ENCODE data around the gene MLX. TPM values are rescaled to one million over a fixed set of nuclear protein-coding genes. Genes with fewer than 3 reads are reported as not detected.

The MLX gene
- total RNA-seq (10 to 100 TPM; 45.2 to 67.9 (median 55.2) TPM), polyA plus RNA-seq (100 to 1,000 TPM in 1 of 3 donors, 10 to 100 TPM in 2; 71.0 to 108 (median 89.2) TPM)
- long read RNA-seq, donor 1, transcript MLX-202 (7 exons, 2,334 nt) = minor isoform, 7 of 45 reads
- long read RNA-seq, donor 1, transcript MLX-203 (8 exons, 2,428 nt) = major isoform, 32 of 45 reads
- long read RNA-seq, donor 1, partial matches to known transcripts = 1 of 45 reads
- long read RNA-seq, donor 1, other reads (novel, unspliced or antisense) = 4 of 45 reads
- long read RNA-seq, donor 2, transcript MLX-203 (8 exons, 2,428 nt) = major isoform, 73 of 124 reads
- long read RNA-seq, donor 2, transcript MLX-202 (7 exons, 2,334 nt) = minor isoform, 31 of 124 reads
- long read RNA-seq, donor 2, partial matches to known transcripts = 3 of 124 reads
- long read RNA-seq, donor 2, other reads (novel, unspliced or antisense) = 13 of 124 reads

GRCh38 chr17:42566883-42567573, at the start of gene MLX:
Gene MLX (plus strand): TSS chr17:42567100. CDS start chr17:42567125, 25 bp downstream.
- Histone ChIP-seq H3K9me3 (no peaks in the 10 kb centered on the region), H3K4me1 (peaks cover 22% of the 10 kb centered on the region), H3K36me3 (ENCODE audit: insufficient read depth in 1 of 2, low read depth in 1 of 2) (peaks cover 2 to 59% of the 10 kb centered on the region in 2 donors), H3K27ac (peak within 1 kb of the TSS; percentile 96), H3K27me3 (ENCODE audit: insufficient read depth in 3 of 3, low read length in 2 of 3) (no peaks in the 10 kb centered on the region), H3K4me3 (peak within 1 kb of the TSS; percentile 83)
- 0 to 1% (median 0%) methylated on average over 47 to 72 of the region's 72 CpGs for WGBS, 3 donors
- peak; percentile 96 to 98 for DNase-seq
- no peak for TF ChIP-seq CTCF (IDR thresholded peaks at IDR 0.05)
- intact Hi-C loops (cut with DNase I) = no loop called here
- peak; percentile 84 to 89 (median 85) for ATAC-seq

GRCh38 chr17:42517516-42517915, 49.4 kb upstream of the MLX start:
- peaks cover 10 to 68% of the 10 kb centered on the region in 2 donors for H3K36me3 ChIP-seq (ENCODE audit: insufficient read depth in 1 of 2, low read depth in 1 of 2)
- H3K27me3 ChIP-seq (ENCODE audit: insufficient read depth in 3 of 3, low read length in 2 of 3) = no peaks in the 10 kb centered on the region
- H3K27ac ChIP-seq = peak overlapping the region; percentile 84
- WGBS, 3 donors = 23 to 35% (median 26%) methylated on average over 9 of the region's 9 CpGs
- peaks cover 56% of the 10 kb centered on the region for H3K4me1 ChIP-seq
- H3K9me3 ChIP-seq = no peaks in the 10 kb centered on the region
- peak; percentile 33 to 58 (median 50) for ATAC-seq
- peak; percentile 84 to 91 for DNase-seq
- intact Hi-C loops (cut with DNase I) = loop anchor here in 1 of 2 donors (5.0 kb wide), 3 partner anchors 85 to 195 kb away; no protein-coding TSS in a partner anchor
- no peak overlapping the region for H3K4me3 ChIP-seq
- TF ChIP-seq CTCF (IDR thresholded peaks at IDR 0.05) = peak; percentile 80

GRCh38 chr17:42518046-42518754, 48.7 kb upstream of the MLX start:
- Histone ChIP-seq H3K27me3 (ENCODE audit: insufficient read depth in 3 of 3, low read length in 2 of 3) (no peaks in the 10 kb centered on the region), H3K9me3 (no peaks in the 10 kb centered on the region), H3K4me3 (no peak overlapping the region), H3K36me3 (ENCODE audit: insufficient read depth in 1 of 2, low read depth in 1 of 2) (peaks cover 10 to 69% of the 10 kb centered on the region in 2 donors), H3K27ac (peak overlapping the region; percentile 84), H3K4me1 (peaks cover 56% of the 10 kb centered on the region)
- no peak for TF ChIP-seq CTCF (IDR thresholded peaks at IDR 0.05)
- peak; percentile 86 to 90 for DNase-seq
- peak; percentile 65 to 80 (median 74) for ATAC-seq
- intact Hi-C loops (cut with DNase I) = loop anchor here in 1 of 2 donors (5.0 kb wide), 3 partner anchors 86 to 196 kb away; no protein-coding TSS in a partner anchor
- WGBS, 3 donors = 31 to 38% (median 31%) methylated on average over 8 to 9 of the region's 9 CpGs

DNA sequence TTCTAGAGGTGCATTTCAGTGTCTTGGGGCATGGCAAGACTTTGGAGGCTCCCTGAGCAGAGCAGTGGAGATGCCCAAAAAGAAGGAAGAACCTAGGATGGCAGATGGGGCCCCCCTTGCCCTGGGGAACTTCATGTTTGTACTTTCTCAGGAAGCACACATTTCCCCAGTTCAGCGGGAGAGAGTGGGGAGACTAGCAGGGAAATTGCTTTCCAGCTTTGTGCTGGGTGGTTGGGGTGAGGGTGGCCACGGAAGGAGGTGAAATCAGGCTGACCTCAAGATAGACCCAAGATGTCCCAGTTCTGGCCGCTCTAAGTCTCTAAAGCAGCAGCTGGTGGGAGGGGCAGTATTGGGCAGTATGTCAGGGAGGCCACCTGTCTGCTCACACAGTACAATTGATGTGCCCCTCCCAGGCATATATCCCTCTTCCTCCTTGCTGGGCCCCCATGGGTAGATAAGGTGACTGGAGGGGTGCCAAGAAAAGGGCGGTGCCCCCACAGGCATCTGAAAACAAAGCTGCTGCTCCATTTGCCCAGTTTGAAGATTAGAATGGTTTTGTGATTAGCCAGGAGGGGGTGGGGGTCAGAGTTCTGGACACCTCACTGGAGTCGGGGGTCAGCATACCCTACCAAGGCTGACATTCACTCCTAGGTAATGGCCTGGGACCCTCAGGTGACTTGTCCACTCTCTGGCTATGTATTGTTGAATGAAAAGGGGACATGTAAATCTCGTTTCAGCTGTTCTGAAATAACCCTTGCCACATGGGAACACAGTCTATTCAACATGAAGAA, 48.0 kb upstream of the MLX start:
- Histone ChIP-seq H3K4me1 (peaks cover 56% of the 10 kb centered on the region), H3K27ac (peak overlapping the region; percentile 84), H3K36me3 (ENCODE audit: insufficient read depth in 1 of 2, low read depth in 1 of 2) (peaks cover 6 to 67% of the 10 kb centered on the region in 2 donors), H3K27me3 (ENCODE audit: insufficient read depth in 3 of 3, low read length in 2 of 3) (no peaks in the 10 kb centered on the region), H3K4me3 (no peak overlapping the region), H3K9me3 (no peaks in the 10 kb centered on the region)
- TF ChIP-seq CTCF (IDR thresholded peaks at IDR 0.05) = no peak
- 24 to 37% (median 30%) methylated on average over 6 of the region's 6 CpGs for WGBS, 3 donors
- intact Hi-C loops (cut with DNase I) = loop anchor here in 1 of 2 donors (5.0 kb wide), 3 partner anchors 87 to 197 kb away; no protein-coding TSS in a partner anchor
- DNase-seq (no peak), ATAC-seq (peak in 3 of 4 donors; percentile 12 to 24 (median 22))
